IMR-90 (cell line): ENCODE measurements around the gene FMO4. TPM values are rescaled to one million over a fixed set of nuclear protein-coding genes. Genes with fewer than 3 reads are reported as not detected.
"Not testable (repeated sequence)": the region's sequence is repeated elsewhere in the genome, so short reads cannot be mapped to it uniquely, and the experiment has no call there.

Experiments
- ATAC-seq: fragments of 200-7000 bp; cut with Tn5 transposase; 2 replicates; pipeline ENCODE4 v1.9.1; 2020; ENCODE audit warnings: low read depth, mild to moderate bottlenecking, moderate library complexity
- BruUV-seq: library from RNA; stranded (reverse); fragments of 400-500 nt; replicated peaks from 2 replicates; lab custom pipeline; 2021; lab: Mats Ljungman, UMichigan
- CTCF ChIA-PET: fragments of 300-600 bp; formaldehyde crosslinking; extraction: SDS; loops from one replicate; lab custom pipeline; 2021; ENCODE audit warnings: antibody characterized with exemption; lab: Yijun Ruan, JAX
- POLR2A ChIA-PET: fragments of 300-600 bp; sonication (Branson Sonifier 250); formaldehyde crosslinking; loops from one replicate; lab custom pipeline; 2022; ENCODE audit warnings: antibody characterized with exemption; ENCODE audit not compliant: unreplicated experiment; lab: Charles Lee
- DNase-seq: peaks from one replicate; pipeline ENCODE4 v3.0.0; 2013
- H2AFZ ChIP-seq: replicated peaks from 2 replicates; pipeline ENCODE3; 2013; ENCODE audit warnings: low read length, mild to moderate bottlenecking; ENCODE audit not compliant: poor library complexity
- H2AK5ac ChIP-seq: 2 replicates; pipeline ENCODE4 v1.6.1; 2013; ENCODE audit warnings: low read depth, low read length, inconsistent platforms
- H2AK9ac ChIP-seq: replicated peaks from 2 replicates; pipeline ENCODE3; 2013; ENCODE audit warnings: mild to moderate bottlenecking, low read depth, low read length, moderate library complexity; ENCODE audit not compliant: poor library complexity
- H2BK120ac ChIP-seq: 2 replicates; pipeline ENCODE4 v1.6.1; 2013; ENCODE audit warnings: low read depth, low read length, inconsistent platforms
- H2BK15ac ChIP-seq: 3 replicates; pipeline ENCODE4 v1.6.1; 2013; ENCODE audit warnings: low read depth, low read length, inconsistent platforms
- H2BK20ac ChIP-seq: 2 replicates; pipeline ENCODE4 v1.6.1; 2013; ENCODE audit warnings: low read depth, mild to moderate bottlenecking, inconsistent platforms, low read length, moderate library complexity
- H2BK5ac ChIP-seq: 2 replicates; pipeline ENCODE4 v1.6.1; 2013; ENCODE audit warnings: mild to moderate bottlenecking, low read depth, low read length, inconsistent platforms; ENCODE audit not compliant: poor library complexity, severe bottlenecking
- H3K14ac ChIP-seq: replicated peaks from 2 replicates; pipeline ENCODE4 v1.6.1; 2013; ENCODE audit warnings: low read depth, low read length, inconsistent platforms
- H3K18ac ChIP-seq: 2 replicates; pipeline ENCODE4 v1.6.1; 2013; ENCODE audit warnings: low read depth, low read length, control low read depth
- H3K23ac ChIP-seq: 2 replicates; pipeline ENCODE4 v1.6.1; 2013; ENCODE audit warnings: low read depth, low read length, inconsistent platforms
- H3K27ac ChIP-seq: 2 replicates; pipeline ENCODE4 v1.5.1; 2013; ENCODE audit warnings: mild to moderate bottlenecking, control low read depth, low read length; ENCODE audit not compliant: insufficient read depth
- H3K27me3 ChIP-seq: 2 replicates; pipeline ENCODE4 v1.6.1; 2013; ENCODE audit warnings: low read length; ENCODE audit not compliant: control insufficient read depth, insufficient read depth
- H3K36me3 ChIP-seq: 2 replicates; pipeline ENCODE4 v1.6.1; 2013; ENCODE audit warnings: low read length, mixed read lengths; ENCODE audit not compliant: control insufficient read depth, insufficient read depth
- H3K4ac ChIP-seq: 2 replicates; pipeline ENCODE4 v1.6.1; 2013; ENCODE audit warnings: low read depth, low read length, inconsistent platforms
- H3K4me1 ChIP-seq: 2 replicates; pipeline ENCODE4 v1.6.1; 2013; ENCODE audit warnings: low read length, mixed read lengths; ENCODE audit not compliant: control insufficient read depth, insufficient read depth
- H3K4me2 ChIP-seq: 2 replicates; pipeline ENCODE4 v1.6.1; 2013; ENCODE audit warnings: low read depth, mild to moderate bottlenecking, control low read depth, low read length, moderate library complexity
- H3K4me3 ChIP-seq: 2 replicates; pipeline ENCODE4 v1.5.1; 2013; ENCODE audit warnings: low read depth, mild to moderate bottlenecking, control low read depth, low read length, moderate library complexity; ENCODE audit not compliant: insufficient read depth
- H3K56ac ChIP-seq: 2 replicates; pipeline ENCODE4 v1.6.1; 2013; ENCODE audit warnings: low read length, inconsistent platforms; ENCODE audit not compliant: insufficient read depth; ENCODE audit errors: extremely low read depth
- H3K79me1 ChIP-seq, 2 experiments: 2 replicates each; pipeline ENCODE4 v1.6.1; 2013; ENCODE audit warnings: low read length in 2 of 2, inconsistent platforms in 1 of 2, low read depth in 1 of 2
- H3K9ac ChIP-seq: 2 replicates; pipeline ENCODE4 v1.6.1; 2013; ENCODE audit warnings: low read depth, low read length, control low read depth
- H3K9me1 ChIP-seq: 2 replicates; pipeline ENCODE4 v1.6.1; 2013; ENCODE audit warnings: low read length, inconsistent platforms; ENCODE audit not compliant: insufficient read depth
- H3K9me3 ChIP-seq: 2 replicates; pipeline ENCODE4 v1.6.1; 2013; ENCODE audit warnings: low read length; ENCODE audit not compliant: control insufficient read depth, insufficient read depth
- H4K20me1 ChIP-seq: 2 replicates; pipeline ENCODE4 v1.6.1; 2013; ENCODE audit warnings: low read length, inconsistent platforms; ENCODE audit not compliant: insufficient read depth
- H4K5ac ChIP-seq: 2 replicates; pipeline ENCODE4 v1.6.1; 2013; ENCODE audit warnings: mild to moderate bottlenecking, low read depth, low read length, control low read depth
- H4K8ac ChIP-seq, 2 experiments: 2 replicates each; pipeline ENCODE4 v1.6.1; 2013; ENCODE audit warnings: low read depth in 2 of 2, low read length in 2 of 2, control low read depth in 1 of 2, inconsistent platforms in 1 of 2
- H4K91ac ChIP-seq: 2 replicates; pipeline ENCODE4 v1.6.1; 2013; ENCODE audit warnings: low read depth, low read length, inconsistent platforms; ENCODE audit not compliant: insufficient read depth
- BHLHE40 ChIP-seq: fragments of 150-350 bp; IDR thresholded peaks from 2 replicates; pipeline ENCODE4 v1.6.1; 2016; ENCODE audit warnings: mild to moderate bottlenecking, low read depth, low read length
- CHD1 ChIP-seq: IDR thresholded peaks from 2 replicates; pipeline ENCODE4 v1.6.1; 2012; ENCODE audit warnings: low read depth, low read length, improper control_type of control experiment
- WGBS, 2 experiments: methylation state at CpG; one replicate each; pipeline versions ENCODE4 v1.1.5 to v1.1.7; 2013; ENCODE audit warnings: missing lambda C conversion rate in 2 of 2; ENCODE audit not compliant: insufficient read length in 1 of 2; ENCODE audit errors: extremely low coverage in 2 of 2; 5-methylcytosine and 5-hydroxymethylcytosine counted together
- dilution Hi-C: fragments of 300-500 bp; cut with HindIII; formaldehyde crosslinking; loops from one replicate; pipeline ENCODE4 v1.14.3; 2018; ENCODE audit warnings: low sequenced_read_pairs; ENCODE audit not compliant: unreplicated experiment
- in situ Hi-C: fragments of 300-500 bp; cut with MboI; formaldehyde crosslinking; loops from 3 replicates; pipeline ENCODE4 v1.14.3; 2019; ENCODE audit warnings: low sequenced_read_pairs, inconsistent platforms, mixed read lengths
- intact Hi-C: fragments of 100-400 bp; cut with micrococcal nuclease; formaldehyde crosslinking; loops from 2 replicates; pipeline ENCODE4 v1.10.0; 2022
- polyA plus RNA-seq, 3 experiments: library from polyadenylated mRNA; depleted of rRNA; stranded (reverse); fragments of >200 nt; gene quantifications; 2 replicates each; pipeline ENCODE4 v1.2.3, GENCODE V29; 2012; ENCODE audit warnings: low replicate concordance in 1 of 3
- total RNA-seq: library from RNA; depleted of rRNA; stranded (reverse); fragments of >200 nt; gene quantifications from 2 replicates; pipeline ENCODE4 v1.2.3, GENCODE V29; 2012

The FMO4 gene
- total and polyA plus RNA-seq, 2 of the 4 experiments (the other 2 are of a cell fraction), result 0.36 to 0.55 TPM

DNA sequence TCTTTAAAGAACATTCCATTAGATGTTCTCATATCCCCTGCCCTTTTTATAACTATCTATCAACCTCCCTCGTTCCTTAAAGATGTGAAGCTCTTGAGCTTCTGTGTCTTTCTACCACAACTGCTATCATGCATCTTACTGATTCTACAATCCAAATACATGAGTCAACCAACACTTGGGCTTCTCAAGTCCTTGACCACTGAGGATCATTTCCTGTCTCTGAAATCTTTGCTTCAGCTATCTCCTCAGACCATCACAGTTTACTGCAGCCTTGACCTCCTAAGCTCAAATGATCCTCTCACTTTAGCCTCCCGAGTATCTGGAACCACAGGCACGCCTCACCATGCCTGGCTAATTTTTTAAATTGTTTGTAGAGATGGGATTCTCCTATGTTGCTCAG lies 75.2 kb downstream of the FMO4 start:
- no TSS peak for BruUV-seq
- Histone ChIP-seq H3K79me1 (no peaks in the 10 kb centered on the region), H3K4me1 (no peaks in the 10 kb centered on the region), H3K23ac (no peak overlapping the region), H2BK120ac (no peak overlapping the region), H3K9ac (no peak overlapping the region), H4K5ac (no peak overlapping the region), H3K14ac (no peak overlapping the region), H3K4ac (no peak overlapping the region), H3K27ac (no peak overlapping the region), H4K20me1 (no peaks in the 10 kb centered on the region), H3K9me1 (no peaks in the 10 kb centered on the region), H3K4me2 (no peak overlapping the region), H2BK5ac (no peak overlapping the region), H3K56ac (no peak overlapping the region), H4K91ac (no peak overlapping the region), H2BK20ac (no peak overlapping the region), H3K18ac (no peak overlapping the region), H3K27me3 (no peaks in the 10 kb centered on the region), H3K36me3 (no peaks in the 10 kb centered on the region), H2AK5ac (no peak overlapping the region), H2AFZ (no peak overlapping the region), H3K4me3 (no peak overlapping the region), H3K9me3 (no peaks in the 10 kb centered on the region), H4K8ac (no peak overlapping the region), H2AK9ac (no peak overlapping the region), H2BK15ac (no peak overlapping the region)
- intact Hi-C loops, result no loop called here
- dilution Hi-C loops, result no loop called here
- TF ChIP-seq CHD1, result no peak
- no peak for TF ChIP-seq BHLHE40
- DNase-seq (peak; percentile 29), ATAC-seq (no peak)
- in situ Hi-C loops, result no loop called here
- CTCF ChIA-PET, result no interaction called here
- WGBS, 2 experiments, result 0% methylated on average over 1 of the region's 3 CpGs; no CpG with 5 or more reads in 1 of the 2 experiments
- POLR2A ChIA-PET, result no interaction called here

DNA sequence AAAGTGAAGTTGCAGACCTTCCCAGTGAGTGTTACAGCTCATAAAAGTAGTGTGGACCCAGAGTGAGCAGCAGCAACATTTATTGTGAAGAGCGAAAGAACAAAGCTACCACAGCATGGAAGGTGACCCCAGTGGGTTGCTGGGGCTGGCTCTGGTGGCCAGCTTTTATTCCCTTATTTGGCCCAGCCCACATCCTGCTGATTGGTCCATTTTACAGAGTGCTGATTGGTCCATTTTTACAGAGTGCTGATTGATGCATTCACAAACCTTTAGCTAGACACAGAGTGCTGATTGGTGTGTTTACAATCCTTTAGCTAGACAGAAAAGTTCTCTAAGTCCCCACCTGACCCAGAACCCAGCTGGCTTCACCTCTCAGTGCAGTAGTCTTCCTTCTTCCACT lies 76.8 kb downstream of the FMO4 start:
- H3K4me3 ChIP-seq, H3K27ac ChIP-seq, H3K4me2 ChIP-seq, H2BK15ac ChIP-seq, H3K4me1 ChIP-seq, BruUV-seq, POLR2A ChIA-PET, H3K14ac ChIP-seq, H3K4ac ChIP-seq, H3K23ac ChIP-seq, H3K56ac ChIP-seq, H4K8ac ChIP-seq, H3K9me1 ChIP-seq, H4K91ac ChIP-seq, H2BK120ac ChIP-seq, in situ Hi-C loops, ATAC-seq, H3K9ac ChIP-seq, H3K27me3 ChIP-seq, DNase-seq, dilution Hi-C loops, H3K36me3 ChIP-seq, H3K9me3 ChIP-seq, H4K5ac ChIP-seq, intact Hi-C loops, H3K18ac ChIP-seq, H2BK20ac ChIP-seq, H2AK5ac ChIP-seq, CTCF ChIA-PET, H3K79me1 ChIP-seq, H2BK5ac ChIP-seq, H4K20me1 ChIP-seq, H2AK9ac ChIP-seq, H2AFZ ChIP-seq: not testable (repeated sequence)
- no CpG with 5 or more reads among the region's 1 CpG for WGBS, 2 experiments
